SH-SY5Y (cell line): ENCODE measurements around the gene NCAN.

Experiments used
- GATA2 ChIP-seq: IDR thresholded peaks from 2 replicates; pipeline ENCODE4 v1.6.1; 2011; ENCODE audit warnings: mild to moderate bottlenecking, low read depth, low read length
- GATA3 ChIP-seq: IDR thresholded peaks from 2 replicates; pipeline ENCODE4 v1.6.1; 2011; ENCODE audit warnings: low read depth, mild to moderate bottlenecking, low read length, moderate library complexity

- TF ChIP-seq GATA3 (no peak), GATA2 (no peak)
These were observed 11.3 kb downstream of the NCAN start for GRCh38 chr19:19223060-19223459.
